ENCODE measurements around the gene XPR1. TPM values are rescaled to one million over a fixed set of nuclear protein-coding genes. Genes with fewer than 3 reads are reported as not detected.

Gene XPR1
- total RNA-seq, 1 donor from 2014 or later, result 46.7 TPM

DNA sequence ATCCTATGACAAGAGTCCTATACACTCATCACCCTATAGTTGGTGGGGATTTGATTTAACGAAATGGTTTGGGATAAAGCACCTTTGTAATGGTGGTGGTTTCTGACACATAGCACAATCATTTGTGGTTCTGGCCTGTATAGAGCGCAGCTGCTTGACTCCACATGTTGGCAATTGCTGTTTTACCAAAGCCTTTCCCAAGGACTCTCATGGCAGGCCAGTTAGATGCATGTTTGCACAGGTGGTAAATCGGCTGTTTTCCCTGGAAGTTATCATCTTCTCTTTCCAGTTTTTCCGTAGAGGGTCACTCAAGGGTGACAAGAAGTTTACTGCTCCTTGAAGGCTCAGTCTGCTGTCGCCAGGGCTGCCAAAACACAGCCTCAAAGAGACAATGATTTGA is 17.1 kb upstream of the XPR1 start:
- H3K27me3 Mint-ChIP-seq (ENCODE audit: low read depth), result no peaks in the 10 kb centered on the region
- H3K9me3 Mint-ChIP-seq, result peaks cover 2% of the 10 kb centered on the region
- TF ChIP-seq, protein P1, sequence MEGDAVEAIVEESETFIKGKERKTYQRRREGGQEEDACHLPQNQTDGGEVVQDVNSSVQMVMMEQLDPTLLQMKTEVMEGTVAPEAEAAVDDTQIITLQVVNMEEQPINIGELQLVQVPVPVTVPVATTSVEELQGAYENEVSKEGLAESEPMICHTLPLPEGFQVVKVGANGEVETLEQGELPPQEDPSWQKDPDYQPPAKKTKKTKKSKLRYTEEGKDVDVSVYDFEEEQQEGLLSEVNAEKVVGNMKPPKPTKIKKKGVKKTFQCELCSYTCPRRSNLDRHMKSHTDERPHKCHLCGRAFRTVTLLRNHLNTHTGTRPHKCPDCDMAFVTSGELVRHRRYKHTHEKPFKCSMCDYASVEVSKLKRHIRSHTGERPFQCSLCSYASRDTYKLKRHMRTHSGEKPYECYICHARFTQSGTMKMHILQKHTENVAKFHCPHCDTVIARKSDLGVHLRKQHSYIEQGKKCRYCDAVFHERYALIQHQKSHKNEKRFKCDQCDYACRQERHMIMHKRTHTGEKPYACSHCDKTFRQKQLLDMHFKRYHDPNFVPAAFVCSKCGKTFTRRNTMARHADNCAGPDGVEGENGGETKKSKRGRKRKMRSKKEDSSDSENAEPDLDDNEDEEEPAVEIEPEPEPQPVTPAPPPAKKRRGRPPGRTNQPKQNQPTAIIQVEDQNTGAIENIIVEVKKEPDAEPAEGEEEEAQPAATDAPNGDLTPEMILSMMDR (conservative IDR thresholded peaks at IDR 0.05), result no peak
- H3K27ac Mint-ChIP-seq (ENCODE audit: unreplicated experiment), result no peak overlapping the region
- peaks cover 15% of the 10 kb centered on the region for H3K4me1 Mint-ChIP-seq
- H3K4me3 Mint-ChIP-seq, result no peak overlapping the region
- no peak for DNase-seq (ENCODE audit: low read depth, low spot score)
- H3K36me3 Mint-ChIP-seq (ENCODE audit: low read depth), result no peaks in the 10 kb centered on the region

DNA sequence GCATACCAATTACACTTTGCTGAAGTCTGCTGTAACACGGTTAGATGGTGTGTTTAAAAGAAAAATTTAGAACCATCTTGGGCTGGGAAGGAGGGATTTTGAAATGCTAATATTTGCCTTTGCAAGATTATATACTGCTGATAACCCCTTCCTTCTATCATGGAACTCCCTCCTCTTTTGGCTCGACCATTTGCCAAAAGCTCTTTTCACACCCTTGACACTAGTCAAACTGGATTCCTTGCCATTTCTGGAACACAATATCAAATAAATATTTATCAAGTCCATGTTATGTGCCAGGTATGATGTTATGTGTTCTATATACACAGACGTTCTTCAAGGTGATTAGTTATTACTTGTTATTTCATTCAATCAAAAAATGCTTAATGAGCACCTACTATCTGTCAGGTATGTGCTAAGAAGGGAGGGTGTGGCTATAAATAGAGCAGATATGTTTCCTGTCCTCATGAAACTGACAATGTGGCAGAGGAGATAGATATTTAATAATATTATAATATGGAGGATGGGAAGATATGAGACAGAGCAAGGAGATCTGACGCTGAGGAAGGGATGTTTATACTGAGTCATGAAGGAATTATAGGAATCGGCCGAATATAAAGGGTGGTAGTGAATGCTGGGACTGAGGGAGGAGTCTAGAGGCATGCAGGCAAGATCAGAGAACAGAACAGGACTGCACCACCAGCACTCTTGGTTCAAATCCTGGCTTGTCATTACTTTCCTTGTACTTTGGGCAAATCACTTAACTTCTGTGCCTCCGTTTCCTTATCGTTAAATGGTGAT is 16.1 kb upstream of the XPR1 start:
- no peak overlapping the region for H3K27ac Mint-ChIP-seq (ENCODE audit: unreplicated experiment)
- no peak for DNase-seq (ENCODE audit: low read depth, low spot score)
- TF ChIP-seq, protein P1 (conservative IDR thresholded peaks at IDR 0.05), result no peak
- H3K9me3 Mint-ChIP-seq, result peaks cover 2% of the 10 kb centered on the region
- H3K27me3 Mint-ChIP-seq (ENCODE audit: low read depth), result no peaks in the 10 kb centered on the region
- no peak overlapping the region for H3K4me3 Mint-ChIP-seq
- peaks cover 10% of the 10 kb centered on the region for H3K4me1 Mint-ChIP-seq
- H3K36me3 Mint-ChIP-seq (ENCODE audit: low read depth), result no peaks in the 10 kb centered on the region

DNA sequence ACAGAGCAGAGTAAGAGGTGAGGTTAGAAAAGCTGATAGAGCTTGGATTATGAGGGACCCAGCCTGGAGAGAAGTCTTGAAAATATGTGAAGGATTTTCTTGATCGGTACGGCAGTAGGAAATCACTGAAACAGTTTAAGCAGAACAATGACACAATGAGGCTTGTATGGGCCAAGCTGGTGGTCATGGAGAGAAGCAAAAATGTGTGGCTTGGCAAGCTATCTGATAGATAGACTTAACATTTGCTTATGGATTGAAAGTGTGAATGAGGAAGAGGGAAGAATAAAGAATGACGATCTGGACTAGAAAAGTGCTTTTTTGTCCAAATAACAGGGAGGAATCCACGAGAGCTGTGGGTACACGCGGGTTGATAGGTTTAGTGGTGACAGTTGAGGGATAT is 15.4 kb upstream of the XPR1 start:
- no peaks in the 10 kb centered on the region for H3K27me3 Mint-ChIP-seq (ENCODE audit: low read depth)
- DNase-seq (ENCODE audit: low read depth, low spot score), result no peak
- no peaks in the 10 kb centered on the region for H3K36me3 Mint-ChIP-seq (ENCODE audit: low read depth)
- TF ChIP-seq, protein P1 (conservative IDR thresholded peaks at IDR 0.05), result no peak
- H3K4me1 Mint-ChIP-seq, result peaks cover 3% of the 10 kb centered on the region
- no peak overlapping the region for H3K4me3 Mint-ChIP-seq
- H3K27ac Mint-ChIP-seq (ENCODE audit: unreplicated experiment), result no peak overlapping the region
- peaks cover 2% of the 10 kb centered on the region for H3K9me3 Mint-ChIP-seq

DNA sequence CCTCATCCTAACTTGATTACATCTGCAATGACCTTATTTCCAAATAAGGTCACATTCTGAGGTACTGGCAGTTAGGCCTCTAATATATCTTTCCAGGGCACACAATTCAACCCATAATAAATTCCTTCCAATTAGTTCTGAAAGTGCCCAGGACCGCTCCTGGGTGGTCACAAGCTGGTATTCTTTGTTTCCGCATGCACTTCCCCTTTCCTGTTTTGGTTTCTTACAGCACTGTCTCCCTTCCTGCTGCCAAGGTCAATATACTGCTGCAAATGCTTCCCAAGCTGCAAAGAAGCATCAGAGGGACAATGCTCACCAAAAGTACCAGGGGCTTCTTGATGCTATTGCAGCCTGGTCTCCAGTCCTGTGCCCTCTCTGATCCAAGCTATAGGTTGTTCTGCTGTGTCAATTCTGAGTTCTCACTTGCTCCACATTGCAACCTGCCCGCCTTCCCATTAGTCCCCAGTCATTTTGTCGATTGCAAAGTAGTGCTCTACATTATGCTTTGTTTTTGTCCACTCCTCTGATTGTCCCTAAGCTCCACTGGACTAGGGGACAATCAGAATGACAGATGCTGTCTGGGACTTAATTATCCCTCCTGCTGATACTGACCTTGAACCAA is 13.9 kb upstream of the XPR1 start:
- DNase-seq (ENCODE audit: low read depth, low spot score), result no peak
- Mint-ChIP-seq H3K27me3 (ENCODE audit: low read depth) (no peaks in the 10 kb centered on the region), H3K27ac (ENCODE audit: unreplicated experiment) (no peak overlapping the region), H3K4me1 (no peaks in the 10 kb centered on the region), H3K4me3 (no peak overlapping the region), H3K9me3 (peaks cover 2% of the 10 kb centered on the region), H3K36me3 (ENCODE audit: low read depth) (no peaks in the 10 kb centered on the region)
- TF ChIP-seq, protein P1 (conservative IDR thresholded peaks at IDR 0.05), result no peak

DNA sequence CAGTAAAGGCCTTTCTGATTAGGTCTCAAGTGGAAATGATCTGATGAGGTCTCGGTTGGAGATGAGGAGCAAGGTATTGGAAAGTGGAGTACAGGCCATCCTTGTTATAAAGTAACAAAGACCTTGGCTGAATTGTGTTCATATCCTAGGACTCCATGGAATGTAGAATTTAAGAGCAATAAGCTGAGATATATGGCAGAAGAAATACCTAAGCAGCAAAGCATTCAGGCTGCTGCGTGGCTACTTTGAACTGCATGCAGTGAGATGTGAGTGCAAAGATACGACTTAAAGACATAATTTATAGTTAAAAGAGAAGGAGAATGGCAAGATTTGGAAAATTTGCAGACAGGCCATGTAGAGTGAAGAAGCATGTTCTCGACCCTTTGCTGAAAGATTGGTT is 11.2 kb upstream of the XPR1 start:
- no peaks in the 10 kb centered on the region for H3K9me3 Mint-ChIP-seq
- H3K4me3 Mint-ChIP-seq, result no peak overlapping the region
- TF ChIP-seq, protein P1 (conservative IDR thresholded peaks at IDR 0.05), result no peak
- DNase-seq (ENCODE audit: low read depth, low spot score), result no peak
- no peaks in the 10 kb centered on the region for H3K36me3 Mint-ChIP-seq (ENCODE audit: low read depth)
- H3K27me3 Mint-ChIP-seq (ENCODE audit: low read depth), result no peaks in the 10 kb centered on the region
- H3K27ac Mint-ChIP-seq (ENCODE audit: unreplicated experiment), result no peak overlapping the region
- H3K4me1 Mint-ChIP-seq, result no peaks in the 10 kb centered on the region

Measured in neural crest cell (in vitro differentiated cells).